ENCODE results near the gene GRK7.

GRK7 gene

DNA sequence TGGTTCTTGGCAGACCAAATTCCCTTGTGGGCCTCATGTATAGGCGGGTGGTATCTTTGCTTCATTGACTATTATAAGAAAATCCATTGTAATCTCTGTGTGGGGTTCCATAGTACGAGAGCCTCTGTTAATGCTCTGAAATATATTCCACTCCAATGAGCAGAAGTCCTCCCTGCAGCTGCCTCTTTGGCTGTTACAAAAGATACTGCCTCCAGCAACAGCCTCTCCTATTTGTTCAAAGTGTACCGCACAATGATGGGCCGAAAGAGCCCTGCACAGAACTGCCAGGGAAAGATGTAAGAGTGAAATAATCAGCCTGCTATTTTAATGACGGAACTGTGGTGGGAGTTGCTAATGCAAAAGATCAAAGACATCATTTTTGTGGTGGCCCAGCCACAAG is 48.9 kb downstream of the GRK7 start:
- H3K9me3 Mint-ChIP-seq, result peaks cover 7% of the 10 kb centered on the region
- no peaks in the 10 kb centered on the region for H3K4me1 Mint-ChIP-seq (ENCODE audit: low read depth)
- no peaks in the 10 kb centered on the region for H3K36me3 Mint-ChIP-seq (ENCODE audit: low read depth)
- no peak overlapping the region for H3K27ac Mint-ChIP-seq
- H3K4me3 Mint-ChIP-seq, result no peak overlapping the region
- H3K27me3 Mint-ChIP-seq (ENCODE audit: low read depth), result peaks cover 21% of the 10 kb centered on the region

DNA sequence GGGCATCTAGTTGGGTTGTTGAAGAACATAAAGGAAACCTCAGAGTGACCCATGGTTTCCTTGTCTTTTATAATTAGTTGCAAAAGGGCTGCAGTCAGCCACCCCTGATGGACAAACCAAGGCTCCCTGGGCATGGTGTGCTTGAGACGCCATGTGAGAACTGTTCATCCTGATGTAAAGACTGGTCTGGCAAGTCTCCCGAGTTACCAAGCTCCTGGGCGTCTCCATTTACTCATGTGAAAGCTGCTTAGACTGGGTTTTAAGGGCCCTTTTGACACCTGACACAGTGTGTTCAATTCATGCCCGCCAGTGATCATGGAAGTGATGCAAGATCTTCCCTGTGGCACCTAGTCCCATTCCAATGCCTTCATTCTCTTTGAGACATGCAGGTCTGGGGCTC is 49.4 kb downstream of the GRK7 start:
- Mint-ChIP-seq H3K27ac (no peak overlapping the region), H3K4me1 (ENCODE audit: low read depth) (no peaks in the 10 kb centered on the region), H3K9me3 (peaks cover 7% of the 10 kb centered on the region), H3K27me3 (ENCODE audit: low read depth) (peaks cover 22% of the 10 kb centered on the region), H3K4me3 (no peak overlapping the region), H3K36me3 (ENCODE audit: low read depth) (no peaks in the 10 kb centered on the region)
